ENCODE measurements around the gene COA6.
A peak's percentile ranks its signal among the peaks of the same experiment; 100 is the strongest.
"Not testable (repeated sequence)": the region's sequence is repeated elsewhere in the genome, so short reads cannot be mapped to it uniquely, and the experiment has no call there.

Gene COA6

GRCh38 chr1:234371414-234371813 lies 1.8 kb upstream of the COA6 start:
- no peak for DNase-seq

- DNase-seq = no peak
Observed at GRCh38 chr1:234372011-234372757, 1.1 kb upstream of the COA6 start.

- no peak for DNase-seq
Observed at GRCh38 chr1:234373959-234374254, 651 bp downstream of the COA6 start.

- no peak for DNase-seq
Observed at GRCh38 chr1:234375672-234376071, 2.4 kb downstream of the COA6 start.

- not testable (repeated sequence) for DNase-seq
Observed at GRCh38 chr1:234379591-234380109, 6.4 kb downstream of the COA6 start.

- no peak for DNase-seq
Observed at GRCh38 chr1:234381699-234382555, 8.7 kb downstream of the COA6 start.

DNA sequence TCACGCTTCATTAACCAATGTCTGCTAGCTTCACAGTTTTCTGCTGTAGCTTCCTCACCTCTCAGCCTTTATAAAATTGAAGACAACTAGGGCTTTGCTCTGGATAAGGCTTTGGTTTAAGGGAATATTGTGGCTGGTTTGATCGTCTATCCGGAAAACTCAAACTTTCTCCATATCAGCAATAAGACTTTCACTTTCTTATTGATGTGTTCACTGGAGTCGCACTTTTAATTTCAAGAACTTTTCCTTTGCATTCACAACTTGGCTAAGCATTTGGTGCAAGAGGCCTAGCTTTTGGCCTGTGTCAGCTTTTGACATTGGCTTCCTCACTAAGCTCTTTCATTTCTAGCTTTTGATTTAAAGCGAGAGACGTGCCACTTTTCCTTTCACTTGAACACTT lies 12.9 kb downstream of the COA6 start:
- no peak for DNase-seq

GRCh38 chr1:234388094-234388493 lies 14.8 kb downstream of the COA6 start:
- DNase-seq = no peak

DNA sequence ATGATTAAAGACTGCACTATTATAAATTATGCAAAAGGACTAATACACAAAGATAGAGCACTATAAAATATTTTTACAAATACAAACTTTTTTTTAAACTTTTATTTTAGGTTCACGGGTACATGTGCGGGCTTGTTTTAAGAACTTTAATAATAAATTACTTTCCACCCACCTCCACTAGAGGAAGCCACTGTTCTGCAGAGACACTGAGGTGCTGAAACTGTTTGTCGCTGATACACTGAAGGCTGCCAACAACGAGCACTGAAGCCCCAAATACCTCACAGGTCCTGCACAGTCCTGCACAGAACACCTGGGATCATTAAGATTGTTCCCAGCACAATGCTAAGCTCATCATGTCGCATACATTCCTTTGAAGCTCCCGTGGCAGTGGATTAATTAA lies 19.9 kb downstream of the COA6 start:
- no peak for DNase-seq

DNA sequence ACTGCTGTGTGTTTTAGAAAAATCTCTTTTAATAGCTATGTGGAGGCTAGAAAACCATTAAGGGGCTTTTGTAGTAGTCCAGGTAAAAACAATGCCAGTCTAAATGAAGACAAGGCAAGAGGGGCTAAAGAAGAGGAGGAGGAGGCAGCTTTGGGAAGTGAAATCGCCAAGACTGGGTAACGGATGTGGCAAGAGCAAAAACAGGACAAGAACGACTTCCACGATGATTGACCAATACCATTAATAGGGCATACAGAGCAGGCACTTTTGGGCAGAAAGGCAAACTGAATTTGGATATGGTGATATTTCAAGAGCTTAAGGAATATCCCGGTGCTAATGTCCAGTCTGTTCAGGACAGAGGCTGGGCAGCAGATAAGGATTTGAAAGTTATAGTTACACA lies 22.0 kb downstream of the COA6 start:
- no peak for DNase-seq

DNA sequence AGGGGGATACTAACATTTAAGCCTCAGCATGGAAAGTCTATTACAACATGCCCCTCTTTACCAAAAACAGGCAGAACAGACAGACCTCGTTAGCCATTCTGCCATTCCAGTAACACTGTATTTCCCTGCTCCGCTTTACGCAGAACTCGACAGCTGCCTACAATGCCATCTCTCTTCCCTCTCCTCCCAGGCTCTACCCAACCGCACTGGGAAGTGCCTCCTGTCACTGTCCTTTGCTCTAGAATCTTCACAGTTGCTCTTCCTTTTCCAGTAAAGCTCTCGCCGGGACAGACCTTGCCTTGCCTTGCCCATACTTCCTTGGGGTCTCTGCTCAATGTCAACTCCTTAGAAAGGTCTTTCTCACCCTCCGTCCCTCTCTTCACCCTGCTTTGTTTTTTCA lies 22.8 kb downstream of the COA6 start:
- no peak for DNase-seq

- no peak for DNase-seq
Observed at GRCh38 chr1:234396871-234397270, 23.6 kb downstream of the COA6 start.

- DNase-seq = no peak
Observed at GRCh38 chr1:234397732-234398131, 24.5 kb downstream of the COA6 start.

DNA sequence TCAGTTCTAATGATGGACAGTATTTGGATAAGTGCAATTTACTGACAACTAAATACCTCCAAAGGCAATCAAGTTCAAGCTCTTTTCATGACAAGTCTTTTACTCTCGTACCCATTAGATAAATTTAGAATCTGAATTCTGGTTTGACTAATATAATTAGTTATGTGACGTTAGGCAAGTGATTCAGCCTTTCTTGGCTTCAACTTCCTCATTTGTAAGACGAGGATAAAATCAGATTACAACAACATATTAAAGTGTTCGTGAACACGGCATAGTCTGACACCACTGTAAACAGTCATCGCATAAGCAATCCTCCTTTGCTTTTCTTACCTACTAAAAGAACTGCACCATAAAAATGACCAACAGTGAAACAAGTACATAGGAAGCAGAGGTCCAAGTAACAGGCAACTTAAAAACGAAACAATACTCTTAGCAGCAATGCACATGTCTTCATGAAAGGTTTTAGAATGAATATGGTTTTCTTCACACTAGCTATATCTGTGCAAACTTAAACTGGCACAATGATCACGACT lies 25.7 kb downstream of the COA6 start:
- DNase-seq = no peak

DNA sequence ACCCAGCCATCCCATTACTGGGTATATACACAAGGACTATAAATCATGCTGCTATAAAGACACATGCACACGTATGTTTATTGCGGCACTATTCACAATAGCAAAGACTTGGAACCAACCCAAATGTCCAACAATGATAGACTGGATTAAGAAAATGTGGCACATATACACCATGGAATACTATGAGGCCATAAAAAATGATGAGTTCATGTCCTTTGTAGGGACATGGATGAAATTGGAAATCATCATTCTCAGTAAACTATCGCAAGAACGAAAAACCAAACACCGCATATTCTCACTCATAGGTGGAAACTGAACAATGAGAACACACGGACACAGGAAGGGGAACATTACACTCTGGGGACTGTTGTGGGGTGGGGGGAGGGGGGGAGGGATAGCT lies 26.3 kb downstream of the COA6 start:
- DNase-seq = not testable (repeated sequence)

GRCh38 chr1:234400773-234401172 lies 27.5 kb downstream of the COA6 start:
- no peak for DNase-seq

DNA sequence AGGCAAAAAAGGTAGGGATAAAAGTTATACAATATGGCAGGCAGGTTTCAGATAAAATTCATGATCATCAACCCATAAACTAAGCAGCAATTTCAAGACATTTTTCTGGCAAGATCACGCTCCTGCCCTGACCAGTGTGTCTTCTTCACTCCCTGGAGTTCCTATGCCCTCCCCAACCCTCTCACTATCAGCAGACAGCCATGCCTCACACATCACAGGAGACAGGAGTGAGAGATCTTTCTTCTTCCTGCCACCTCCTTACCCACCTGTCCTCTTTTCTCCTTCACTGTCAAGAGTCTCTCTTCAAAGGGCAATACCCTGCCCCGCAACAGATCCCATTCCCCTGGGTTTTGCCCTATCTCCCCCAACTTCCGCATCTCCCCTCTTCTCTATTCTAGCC lies 28.4 kb downstream of the COA6 start:
- DNase-seq = no peak

DNA sequence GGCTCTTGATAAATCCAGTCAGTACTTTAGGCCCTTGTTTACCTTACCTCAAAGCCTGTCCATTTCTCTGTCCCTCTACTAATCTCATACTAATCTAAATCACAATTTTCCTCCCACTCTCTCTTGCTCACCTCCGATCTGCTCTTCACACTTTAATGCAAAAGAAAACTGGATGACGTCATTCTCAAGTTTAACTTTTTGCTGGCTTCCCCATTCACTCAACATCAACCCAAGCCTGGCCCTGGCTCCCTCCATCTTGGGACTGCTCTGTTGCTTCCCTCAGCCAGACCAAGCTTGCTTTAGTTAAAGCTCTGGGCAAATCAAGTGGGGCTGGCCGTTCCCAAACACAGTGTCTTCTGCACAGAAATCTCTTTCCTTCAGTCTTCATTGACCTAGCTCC lies 29.7 kb downstream of the COA6 start:
- no peak for DNase-seq

DNA sequence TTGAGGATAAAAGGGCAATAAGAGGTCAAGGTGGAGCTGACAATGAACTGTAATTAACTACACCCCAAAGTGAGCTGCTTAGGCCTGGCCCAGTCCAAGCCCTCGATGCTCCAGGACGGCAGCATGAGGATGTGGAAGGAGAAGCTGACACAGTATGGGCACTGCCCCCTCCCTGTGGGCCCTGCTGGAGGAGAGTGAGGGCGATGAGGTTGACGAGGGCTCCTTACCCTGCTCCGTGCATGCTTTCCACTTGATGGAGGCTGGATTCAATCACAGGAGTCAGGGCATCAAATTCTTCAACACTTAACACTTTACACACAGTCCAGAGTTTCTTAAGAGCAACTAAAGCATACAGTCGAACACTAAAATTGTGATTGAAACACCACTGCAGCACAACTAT lies 32.4 kb downstream of the COA6 start:
- DNase-seq = no peak

DNA sequence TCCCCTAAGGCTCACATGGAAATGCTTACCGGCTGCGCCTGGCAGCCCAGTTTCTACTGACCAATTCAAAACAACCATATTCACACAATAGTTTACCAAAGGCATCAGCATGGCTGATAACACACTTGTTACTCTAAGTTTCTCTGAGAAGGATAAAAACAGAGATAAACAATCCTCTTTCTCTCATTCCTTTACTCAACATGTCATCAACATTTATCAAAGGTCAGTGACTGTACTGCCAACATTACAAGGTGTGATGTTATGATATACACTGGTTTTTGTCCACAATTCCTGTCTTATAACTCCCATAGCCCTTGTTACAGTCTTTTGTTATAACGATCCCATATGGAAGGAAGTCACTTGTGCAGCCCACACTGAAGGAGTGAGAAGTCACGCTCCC lies 33.6 kb downstream of the COA6 start:
- DNase-seq = no peak

DNA sequence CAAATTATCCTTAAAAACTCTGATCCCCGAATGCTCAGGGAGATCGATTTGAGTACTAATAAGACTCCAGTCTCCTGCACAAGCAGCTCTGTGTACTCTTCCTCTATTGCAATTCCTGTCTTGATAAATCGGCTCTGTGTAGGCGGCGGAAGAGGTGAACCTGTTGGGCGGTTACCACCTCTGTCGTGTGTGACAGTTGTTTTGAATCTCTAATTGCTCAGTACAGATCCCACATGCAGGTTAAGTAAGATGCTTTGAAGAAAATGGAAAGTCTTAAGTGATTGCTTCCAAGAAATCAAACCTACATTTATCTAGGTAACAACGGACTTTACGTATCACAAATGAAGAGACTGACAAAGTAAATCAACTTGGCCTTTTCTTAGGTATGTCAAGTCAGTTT lies 35.5 kb downstream of the COA6 start:
- DNase-seq = peak; percentile 66 to 69

DNA sequence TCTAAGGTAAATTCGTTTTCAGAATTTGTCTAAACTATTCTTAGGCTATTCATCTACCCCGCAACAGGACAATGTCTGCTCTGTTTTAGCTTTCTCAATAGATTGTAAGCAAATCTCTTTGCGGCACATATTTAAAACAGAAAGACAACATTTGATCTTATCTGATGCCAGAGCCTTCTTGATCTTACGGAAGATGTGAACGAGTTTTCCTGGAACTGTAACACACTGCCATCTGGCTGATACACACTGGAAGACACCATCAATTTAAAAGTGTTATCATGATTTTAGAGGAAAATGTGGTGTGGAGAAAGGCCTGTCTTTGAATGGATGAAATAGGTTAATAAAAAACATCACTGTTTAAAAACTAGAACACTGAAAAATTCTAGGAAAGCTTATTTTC lies 36.1 kb downstream of the COA6 start:
- no peak for DNase-seq

DNA sequence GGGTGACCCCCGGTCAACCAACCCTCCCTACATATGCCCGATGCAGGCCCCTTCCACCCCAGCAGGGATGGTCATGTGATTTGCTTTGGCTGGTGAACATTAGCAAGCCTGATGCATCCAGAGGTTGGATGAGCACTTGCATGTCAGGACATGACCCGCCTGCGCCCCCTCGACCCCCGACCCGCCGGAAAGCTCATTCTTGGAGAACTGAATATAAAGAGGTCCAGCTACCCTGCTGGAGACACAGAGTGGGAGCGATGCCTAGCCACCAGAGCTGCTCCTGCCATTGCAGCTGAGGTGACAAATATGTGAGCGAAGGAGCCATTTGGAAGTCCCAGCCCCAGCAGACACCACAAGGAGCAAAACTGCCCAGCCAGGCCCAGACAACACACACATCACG lies 39.6 kb downstream of the COA6 start:
- no peak for DNase-seq

- DNase-seq = no peak
Observed at GRCh38 chr1:234413485-234413884, 40.2 kb downstream of the COA6 start.
